Fibroblast of skin of scalp (primary cell): ENCODE measurements around the gene ZIC3. TPM values are rescaled to one million over a fixed set of nuclear protein-coding genes. Genes with fewer than 3 reads are reported as not detected.
"Not testable (repeated sequence)": the region's sequence is repeated elsewhere in the genome, so short reads cannot be mapped to it uniquely, and the experiment has no call there.

Experiments
- DNase-seq: peaks from one replicate; pipeline ENCODE4 v3.0.0-alpha.2; 2013
- polyA plus RNA-seq, 2 experiments: library from polyadenylated mRNA; unstranded; fragments of 120-200 nt; gene quantifications; one replicate each; pipeline ENCODE4 v1.2.1, GENCODE V29; 2013; ENCODE audit not compliant: insufficient read length in 2 of 2

Gene ZIC3
- polyA plus RNA-seq (2013, experiment 1 of 2; ENCODE audit: insufficient read length) = 3.6 TPM
- 3.8 TPM for polyA plus RNA-seq (2013, experiment 2 of 2; ENCODE audit: insufficient read length)

- peak; percentile 86 for DNase-seq
These were observed at the start of gene ZIC3 for GRCh38 chrX:137565921-137566745. TSS of gene ZIC3 (plus strand) at chrX:137566127. CDS start at chrX:137566692, 565 bp downstream.

- no peak for DNase-seq
These were observed 46.5 kb upstream of the ZIC3 start for GRCh38 chrX:137519459-137519858.

- no peak for DNase-seq
These were observed 19.9 kb upstream of the ZIC3 start for GRCh38 chrX:137545711-137546651.

- DNase-seq = no peak
These were observed 18.6 kb upstream of the ZIC3 start for GRCh38 chrX:137547291-137547690.

GRCh38 chrX:137548261-137548660 lies 17.7 kb upstream of the ZIC3 start:
- no peak for DNase-seq

GRCh38 chrX:137549073-137549472 lies 16.9 kb upstream of the ZIC3 start:
- no peak for DNase-seq

- peak; percentile 24 for DNase-seq
These were observed 15.9 kb upstream of the ZIC3 start for GRCh38 chrX:137549851-137550664.

- DNase-seq = peak; percentile 23
These were observed 15.2 kb upstream of the ZIC3 start for GRCh38 chrX:137550665-137551261.

GRCh38 chrX:137552098-137552497 lies 13.8 kb upstream of the ZIC3 start:
- not testable (repeated sequence) for DNase-seq

GRCh38 chrX:137562096-137562495 lies 3.8 kb upstream of the ZIC3 start:
- DNase-seq = no peak

GRCh38 chrX:137563681-137564651 lies 2.0 kb upstream of the ZIC3 start:
- no peak for DNase-seq

GRCh38 chrX:137565318-137565904 lies 516 bp upstream of the ZIC3 start:
- no peak for DNase-seq

- DNase-seq = peak; percentile 37
These were observed 1.1 kb downstream of the ZIC3 start for GRCh38 chrX:137566746-137567679.

GRCh38 chrX:137567682-137568232 lies 1.8 kb downstream of the ZIC3 start:
- peak; percentile 19 for DNase-seq

- DNase-seq = peak; percentile 24
These were observed 3.0 kb downstream of the ZIC3 start for GRCh38 chrX:137568741-137569469.

- no peak for DNase-seq
These were observed 3.6 kb downstream of the ZIC3 start for GRCh38 chrX:137569470-137569891.

- peak; percentile 38 for DNase-seq
These were observed 7.6 kb downstream of the ZIC3 start for GRCh38 chrX:137573324-137574101.
